ENCODE data around the gene OTOF. TPM values are rescaled to one million over a fixed set of nuclear protein-coding genes. Genes with fewer than 3 reads are reported as not detected.

OTOF gene
- total RNA-seq, 4 donors from 2014 or later, result 0.21 TPM; not detected in 3

GRCh38 chr2:26473796-26474195, 4.1 kb downstream of the OTOF start:
- Histone ChIP-seq H3K27ac (no peak overlapping the region), H3K36me3 (no peaks in the 10 kb centered on the region), H3K27me3 (no peaks in the 10 kb centered on the region), H3K9me3 (no peaks in the 10 kb centered on the region), H3K4me1 (no peaks in the 10 kb centered on the region), H3K4me3 (no peak overlapping the region)
- TF ChIP-seq POLR2A (IDR thresholded peaks at IDR 0.05) (no peak), CTCF (IDR thresholded peaks at IDR 0.05) (no peak)
- DNase-seq, result no peak
- intact Hi-C loops (cut with DNase I; ENCODE audit: low total_unique reads), result no loop called here

- no peaks in the 10 kb centered on the region for H3K36me3 ChIP-seq
- DNase-seq, result no peak
- no peaks in the 10 kb centered on the region for H3K9me3 ChIP-seq
- intact Hi-C loops (cut with DNase I; ENCODE audit: low total_unique reads), result no loop called here
- H3K4me3 ChIP-seq, result no peak overlapping the region
- no peaks in the 10 kb centered on the region for H3K4me1 ChIP-seq
- TF ChIP-seq POLR2A (IDR thresholded peaks at IDR 0.05), result no peak
- TF ChIP-seq CTCF (IDR thresholded peaks at IDR 0.05), result no peak
- H3K27ac ChIP-seq, result no peak overlapping the region
- H3K27me3 ChIP-seq, result no peaks in the 10 kb centered on the region
Observed at GRCh38 chr2:26472821-26473655, 4.9 kb downstream of the OTOF start.

GRCh38 chr2:26471766-26472706, 5.9 kb downstream of the OTOF start:
- H3K27me3 ChIP-seq, result no peaks in the 10 kb centered on the region
- TF ChIP-seq CTCF (IDR thresholded peaks at IDR 0.05) (no peak), POLR2A (IDR thresholded peaks at IDR 0.05) (no peak)
- H3K4me3 ChIP-seq, result no peak overlapping the region
- no peaks in the 10 kb centered on the region for H3K9me3 ChIP-seq
- no peak overlapping the region for H3K27ac ChIP-seq
- no peak for DNase-seq
- no peaks in the 10 kb centered on the region for H3K4me1 ChIP-seq
- intact Hi-C loops (cut with DNase I; ENCODE audit: low total_unique reads), result no loop called here
- no peaks in the 10 kb centered on the region for H3K36me3 ChIP-seq

GRCh38 chr2:26471289-26471688, 6.6 kb downstream of the OTOF start:
- TF ChIP-seq CTCF (IDR thresholded peaks at IDR 0.05), result no peak
- TF ChIP-seq POLR2A (IDR thresholded peaks at IDR 0.05), result no peak
- no peak overlapping the region for H3K4me3 ChIP-seq
- no peaks in the 10 kb centered on the region for H3K36me3 ChIP-seq
- no peaks in the 10 kb centered on the region for H3K9me3 ChIP-seq
- DNase-seq, result no peak
- H3K4me1 ChIP-seq, result no peaks in the 10 kb centered on the region
- no peaks in the 10 kb centered on the region for H3K27me3 ChIP-seq
- no peak overlapping the region for H3K27ac ChIP-seq
- intact Hi-C loops (cut with DNase I; ENCODE audit: low total_unique reads), result no loop called here

All from uterus (tissue), 4 donors.